MM.1S (cell line): ENCODE data around the gene RPS13.
A peak's percentile ranks its signal among the peaks of the same experiment; 100 is the strongest.

Source experiments
- DNase-seq: peaks from one replicate; pipeline ENCODE4 v3.0.0-alpha.2; 2015
- H2AFZ ChIP-seq: fragments of 300-600 bp; sonication (generic); 2 replicates; pipeline ENCODE4 v1.6.0; 2016; ENCODE audit warnings: antibody characterized with exemption, low read length
- H3F3A ChIP-seq: fragments of 300-600 bp; sonication (generic); 2 replicates; pipeline ENCODE4 v1.6.1; 2016; ENCODE audit warnings: mild to moderate bottlenecking, antibody characterized with exemption, low read length, moderate library complexity, mixed read lengths; ENCODE audit not compliant: insufficient read depth
- H3K27ac ChIP-seq: fragments of 300-600 bp; sonication (generic); 2 replicates; pipeline ENCODE4 v1.5.1; 2016; ENCODE audit warnings: mild to moderate bottlenecking, low read length
- H3K27me3 ChIP-seq: fragments of 300-600 bp; sonication (generic); replicated peaks from 2 replicates; pipeline ENCODE4 v1.6.0; 2016; ENCODE audit warnings: low read length; ENCODE audit not compliant: insufficient read depth
- H3K36me3 ChIP-seq: fragments of 300-600 bp; sonication (generic); replicated peaks from 2 replicates; pipeline ENCODE4 v1.6.1; 2016; ENCODE audit warnings: mild to moderate bottlenecking, low read length, mixed read lengths; ENCODE audit not compliant: insufficient read depth
- H3K4me1 ChIP-seq: fragments of 300-600 bp; sonication (generic); 2 replicates; pipeline ENCODE4 v1.6.1; 2016; ENCODE audit warnings: low read length, mixed read lengths
- H3K4me2 ChIP-seq: fragments of 300-600 bp; sonication (generic); 2 replicates; pipeline ENCODE4 v1.6.0; 2016; ENCODE audit warnings: low read depth, low read length
- H3K4me3 ChIP-seq: fragments of 300-600 bp; sonication (generic); 2 replicates; pipeline ENCODE4 v1.5.1; 2016; ENCODE audit warnings: low read length, mixed read lengths
- H3K79me2 ChIP-seq: fragments of 300-600 bp; sonication (generic); 2 replicates; pipeline ENCODE4 v1.6.1; 2016; ENCODE audit warnings: mixed run types, low read length, mixed read lengths
- H3K9ac ChIP-seq: fragments of 300-600 bp; sonication (generic); 2 replicates; pipeline ENCODE4 v1.6.1; 2016; ENCODE audit warnings: low read length, mixed read lengths
- H3K9me2 ChIP-seq: fragments of 300-600 bp; sonication (generic); replicated peaks from 2 replicates; pipeline ENCODE4 v1.6.1; 2016; ENCODE audit warnings: mild to moderate bottlenecking, low read length, mixed read lengths; ENCODE audit not compliant: insufficient read depth
- H3K9me3 ChIP-seq: fragments of 300-600 bp; sonication (generic); replicated peaks from 2 replicates; pipeline ENCODE4 v1.6.1; 2016; ENCODE audit warnings: mild to moderate bottlenecking, low read length, mixed read lengths; ENCODE audit not compliant: insufficient read depth
- H4K20me1 ChIP-seq: fragments of 300-600 bp; sonication (generic); 2 replicates; pipeline ENCODE4 v1.6.1; 2016; ENCODE audit warnings: mild to moderate bottlenecking, low read length, moderate library complexity, mixed read lengths; ENCODE audit not compliant: insufficient read depth
- CTCF ChIP-seq: fragments of 300-600 bp; sonication (generic); IDR thresholded peaks from 2 replicates; pipeline ENCODE4 v1.5.1; 2016; ENCODE audit warnings: antibody characterized with exemption, low read length, mixed read lengths
- EZH2 ChIP-seq: fragments of 300-600 bp; sonication (generic); optimal IDR thresholded peaks from 2 replicates; pipeline ENCODE3; 2017; ENCODE audit warnings: low read depth, mild to moderate bottlenecking, antibody characterized with exemption, low read length, mixed read lengths
- EZH2phosphoT487 ChIP-seq: fragments of 300-600 bp; sonication (generic); IDR thresholded peaks from 2 replicates; pipeline ENCODE4 v1.6.1; 2018; ENCODE audit warnings: antibody characterized with exemption, low read length

Gene RPS13

GRCh38 chr11:17076517-17077239, 789 bp downstream of the RPS13 start:
- Histone ChIP-seq H2AFZ (no peak overlapping the region), H3K4me3 (peak overlapping the region; percentile 96), H3F3A (peaks cover 42% of the 10 kb centered on the region), H3K36me3 (peaks cover 14% of the 10 kb centered on the region; the same call in 1 of the 2 replicates), H3K4me1 (peaks cover 6% of the 10 kb centered on the region), H3K4me2 (peak overlapping the region; percentile 97), H3K79me2 (peaks cover 35% of the 10 kb centered on the region), H3K9ac (peak overlapping the region; percentile 93), H3K27ac (peak overlapping the region; percentile 63; the same call in 1 of the 2 replicates), H3K9me2 (no peaks in the 10 kb centered on the region), H3K9me3 (no peaks in the 10 kb centered on the region), H4K20me1 (no peaks in the 10 kb centered on the region), H3K27me3 (no peaks in the 10 kb centered on the region)
- DNase-seq, result no peak
- TF ChIP-seq EZH2phosphoT487, result no peak
- no peak for TF ChIP-seq CTCF
- no peak for TF ChIP-seq EZH2

- H3K4me2 ChIP-seq, result peak overlapping the region; percentile 97; the same call in 1 of the 2 replicates
- DNase-seq, result no peak
- 0 out of 2 replicates have a peak overlapping the region, but pooled peaks have one; percentile 2 for H3K4me3 ChIP-seq
- TF ChIP-seq CTCF (no peak), EZH2phosphoT487 (no peak), EZH2 (no peak)
- H3K9me3 ChIP-seq, result no peaks in the 10 kb centered on the region
- H4K20me1 ChIP-seq, result no peaks in the 10 kb centered on the region
- H3K9me2 ChIP-seq, result no peaks in the 10 kb centered on the region
- peaks cover 14% of the 10 kb centered on the region; the same call in 1 of the 2 replicates for H3K36me3 ChIP-seq
- no peaks in the 10 kb centered on the region for H3K27me3 ChIP-seq
- no peak overlapping the region for H3K27ac ChIP-seq
- peaks cover 54% of the 10 kb centered on the region for H3F3A ChIP-seq
- no peak overlapping the region for H2AFZ ChIP-seq
- peaks cover 6% of the 10 kb centered on the region for H3K4me1 ChIP-seq
- H3K9ac ChIP-seq, result no peak overlapping the region
- H3K79me2 ChIP-seq, result peaks cover 35% of the 10 kb centered on the region
These were observed 2.0 kb downstream of the RPS13 start for GRCh38 chr11:17075506-17075905.

GRCh38 chr11:17073370-17074027, 4.0 kb downstream of the RPS13 start:
- Histone ChIP-seq H3K36me3 (peaks cover 14% of the 10 kb centered on the region; the same call in 1 of the 2 replicates), H3K27ac (no peak overlapping the region), H3K9me3 (no peaks in the 10 kb centered on the region), H4K20me1 (no peaks in the 10 kb centered on the region), H3K79me2 (peaks cover 35% of the 10 kb centered on the region), H3F3A (peaks cover 46% of the 10 kb centered on the region), H3K4me3 (no peak overlapping the region), H2AFZ (no peak overlapping the region), H3K9me2 (no peaks in the 10 kb centered on the region), H3K4me2 (no peak overlapping the region), H3K9ac (no peak overlapping the region), H3K27me3 (no peaks in the 10 kb centered on the region), H3K4me1 (peaks cover 6% of the 10 kb centered on the region)
- TF ChIP-seq EZH2phosphoT487, result no peak
- TF ChIP-seq EZH2, result no peak
- no peak for TF ChIP-seq CTCF
- DNase-seq, result no peak
